Right ventricle myocardium superior (tissue), 1 donor: ENCODE data around the gene SAMD5. TPM values are rescaled to one million over a fixed set of nuclear protein-coding genes. Genes with fewer than 3 reads are reported as not detected.

Experiments
- ATAC-seq: fragments of 200-7000 bp; cut with Tn5 transposase; one replicate; pipeline ENCODE4 v1.9.1; 2020; ENCODE audit warnings: mild to moderate bottlenecking; ENCODE audit not compliant: poor library complexity
- DNase-seq: peaks from one replicate; pipeline ENCODE4 v3.0.0-alpha.2; 2020
- intact Hi-C: fragments of 100-400 bp; cut with DNase I; formaldehyde crosslinking; loops from one replicate; pipeline ENCODE4 v1.11.2; 2022
- total RNA-seq: library from RNA; stranded (reverse); fragmentation: NEBNext Ultra II Directional; extraction: Animal tissue kit (Norgen Biotek cat#: 25700); gene quantifications from one replicate; pipeline ENCODE4 v1.2.1, GENCODE V29; 2021
- donor health status: DM: no; HTN: yes; CAD: no; lungs with severe emphysema.

The SAMD5 gene
- total RNA-seq, 1 donor from 2014 or later = 1.00 TPM

DNA sequence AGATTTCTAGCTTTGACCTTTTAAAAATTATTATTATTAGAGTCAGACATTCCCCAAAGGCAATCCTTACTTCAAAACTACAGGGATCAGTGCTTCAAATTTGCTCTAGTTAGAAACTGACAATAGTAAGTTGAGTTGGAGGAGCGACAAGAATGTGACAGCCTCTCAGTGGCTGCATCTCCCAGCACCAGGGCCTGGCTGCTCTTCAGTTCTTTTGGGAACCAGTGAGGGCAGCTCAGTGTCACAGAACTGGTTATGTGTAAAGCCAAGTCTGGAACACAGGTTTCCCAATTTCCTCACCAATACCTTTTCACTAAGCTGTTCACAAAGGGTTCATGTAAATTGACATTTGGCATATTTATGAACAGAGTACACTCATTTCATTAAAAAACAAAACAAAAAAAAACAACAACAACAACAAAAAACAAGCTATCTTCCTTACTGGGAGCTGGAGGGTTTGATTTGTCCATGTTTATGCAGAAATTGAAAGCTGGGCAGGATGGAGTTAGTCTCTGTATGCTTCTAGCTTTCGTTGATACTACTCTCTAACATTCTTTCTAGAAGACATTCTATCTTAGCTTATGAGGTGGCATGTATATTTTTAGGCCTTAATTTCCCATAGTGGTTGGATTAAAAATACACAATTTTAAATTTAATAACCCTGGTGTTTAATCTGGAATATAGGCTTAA is 95.0 kb downstream of the SAMD5 start:
- intact Hi-C loops = no loop called here
- ATAC-seq (peak; percentile 97), DNase-seq (peak; percentile 69)

DNA sequence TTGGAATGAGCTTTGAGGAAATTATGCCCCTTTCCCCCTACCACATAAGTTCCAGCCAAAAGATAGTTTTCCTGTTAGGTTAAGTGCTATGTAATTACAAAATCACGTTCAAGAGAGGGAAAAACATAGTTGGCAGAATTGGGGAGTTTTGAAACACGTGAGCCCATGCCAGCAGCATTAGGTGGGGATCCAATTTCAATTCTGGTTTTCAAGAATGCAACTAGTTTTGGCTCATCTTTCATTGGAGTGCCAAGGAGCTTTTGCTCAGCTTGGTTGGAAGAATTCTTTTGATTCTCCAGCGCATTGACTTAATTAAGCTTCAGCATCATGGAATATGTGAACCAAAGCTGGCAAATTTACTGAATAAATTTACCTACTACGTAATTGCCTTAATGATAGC is 95.9 kb downstream of the SAMD5 start:
- no peak for ATAC-seq
- intact Hi-C loops = no loop called here
- no peak for DNase-seq

DNA sequence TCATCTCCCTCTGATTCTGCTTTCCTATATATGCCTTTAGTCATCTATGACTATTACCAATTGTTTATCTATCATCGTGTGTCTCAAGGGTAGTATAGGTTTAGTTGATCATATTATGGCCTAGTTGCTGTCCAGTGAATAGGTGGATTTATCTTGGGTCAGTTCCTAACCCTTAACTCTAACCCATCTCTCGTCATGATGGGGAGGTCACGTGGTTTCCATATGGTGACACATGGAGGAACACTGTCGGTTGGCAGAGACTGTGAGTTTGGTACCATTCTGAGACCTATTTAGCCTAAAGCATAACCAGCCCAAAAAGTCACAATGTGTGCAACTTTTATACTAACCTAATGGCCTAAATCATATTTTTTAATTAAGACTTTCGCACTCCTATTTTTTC is 103.5 kb downstream of the SAMD5 start:
- ATAC-seq = no peak
- intact Hi-C loops = no loop called here
- no peak for DNase-seq

DNA sequence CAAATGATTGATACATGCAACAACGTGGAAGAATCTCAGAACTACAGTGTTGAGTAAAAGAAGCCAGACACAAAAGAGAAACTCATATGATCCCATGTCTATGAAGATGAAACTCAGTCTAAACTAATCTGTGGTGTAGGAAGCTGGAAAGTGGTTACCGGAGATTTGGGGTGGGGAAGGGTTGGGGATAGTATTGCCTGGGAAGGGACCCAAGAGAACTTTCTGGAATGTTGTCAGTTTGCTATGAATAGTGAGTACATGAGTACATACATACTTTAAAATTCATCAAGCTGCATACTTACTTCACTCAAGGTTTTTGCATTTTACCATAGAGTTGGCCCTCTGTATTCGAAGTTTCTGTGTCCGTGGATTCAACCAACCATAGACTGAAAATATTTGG is 106.0 kb downstream of the SAMD5 start:
- intact Hi-C loops = no loop called here
- ATAC-seq = no peak
- DNase-seq = no peak

DNA sequence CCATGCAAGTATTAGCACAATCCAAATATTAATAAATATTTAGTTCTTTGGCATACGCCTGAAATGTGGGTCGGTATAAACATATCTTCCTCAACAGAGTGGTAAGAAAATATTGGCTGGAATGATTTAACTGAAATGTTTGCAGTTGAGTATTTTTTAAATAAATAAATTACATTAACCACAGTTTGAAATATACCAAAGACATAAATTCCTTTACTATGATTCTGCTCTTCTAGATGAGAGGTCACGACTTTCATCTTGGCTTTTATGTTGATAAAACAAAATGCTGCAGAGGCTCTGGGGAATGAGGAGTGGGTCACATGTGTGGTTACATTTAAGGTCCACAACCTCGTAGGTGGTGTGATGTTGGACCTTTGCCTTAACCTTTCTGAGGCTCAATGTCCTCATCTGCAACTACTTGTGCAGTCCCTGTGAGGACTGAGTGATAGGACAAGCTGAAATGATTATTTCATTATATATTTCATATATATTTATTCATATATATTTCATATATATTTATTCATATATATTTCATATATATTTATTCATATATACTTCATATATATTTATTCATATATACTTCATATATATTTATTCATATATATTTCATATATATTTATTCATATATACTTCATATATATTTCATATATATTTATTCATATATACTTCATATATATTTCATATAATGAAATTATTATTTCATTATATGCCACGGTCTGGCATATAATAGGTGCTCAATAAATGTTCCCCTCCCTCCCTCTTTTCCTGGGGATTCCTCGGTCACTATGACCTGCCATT is 107.4 kb downstream of the SAMD5 start:
- ATAC-seq = no peak
- intact Hi-C loops = no loop called here
- DNase-seq = no peak

DNA sequence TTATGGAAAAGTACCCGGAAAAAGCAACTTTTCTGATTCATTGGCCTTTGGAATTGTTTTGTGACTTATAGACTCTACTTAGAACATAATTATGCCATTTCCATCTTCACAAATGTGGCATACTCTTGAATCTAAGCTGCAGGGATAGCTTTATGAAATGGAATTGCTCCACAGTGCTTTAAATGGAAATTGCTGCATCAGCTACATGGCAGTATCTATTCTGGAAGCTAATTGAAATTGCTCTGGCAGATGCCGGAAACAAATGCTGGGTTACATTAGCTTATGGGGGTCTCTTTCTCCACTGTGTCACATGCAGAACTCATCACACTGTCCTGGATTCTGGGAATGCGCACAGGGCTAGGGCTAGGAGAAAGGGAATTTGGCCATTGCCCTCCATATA is 108.9 kb downstream of the SAMD5 start:
- intact Hi-C loops = no loop called here
- no peak for DNase-seq
- no peak for ATAC-seq

DNA sequence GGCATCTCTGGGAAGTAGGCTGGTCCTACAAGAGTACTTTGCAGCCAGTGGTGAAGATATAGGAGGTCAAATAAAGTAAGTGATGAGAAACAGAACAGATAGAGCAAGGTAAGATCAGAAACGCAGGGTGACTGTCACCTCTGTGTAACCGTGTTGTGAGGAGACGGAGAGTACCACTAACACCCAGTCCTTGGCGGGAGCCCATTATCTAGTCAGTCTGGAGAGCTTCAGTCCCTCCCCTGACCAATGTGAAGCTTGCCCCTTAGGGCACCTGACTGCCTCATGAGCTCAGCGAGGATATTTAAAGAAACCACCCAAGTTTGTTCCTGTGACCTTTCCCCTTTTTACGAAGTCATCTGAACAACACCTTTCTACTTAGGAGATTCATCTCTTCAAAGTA is 110.0 kb downstream of the SAMD5 start:
- DNase-seq (no peak), ATAC-seq (no peak)
- intact Hi-C loops = no loop called here

DNA sequence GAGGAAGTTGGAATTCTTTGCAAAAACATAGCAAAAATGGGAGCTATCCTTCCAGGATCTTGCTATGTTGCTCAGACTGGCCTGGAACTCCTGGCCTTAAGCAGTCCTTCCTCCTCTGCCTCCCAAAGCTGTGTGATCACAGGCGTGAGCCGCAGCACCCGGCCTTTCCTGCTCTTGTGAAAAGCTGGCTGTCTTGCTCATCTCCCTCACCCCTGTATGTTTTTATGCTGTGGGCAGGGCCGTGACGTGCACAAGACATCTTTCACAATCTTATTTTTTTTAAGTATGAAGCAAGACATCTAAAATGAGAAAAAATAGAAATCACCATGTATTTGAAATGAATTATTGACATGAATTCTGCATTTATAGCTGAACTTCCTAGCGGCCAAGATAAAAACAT is 110.4 kb downstream of the SAMD5 start:
- intact Hi-C loops = no loop called here
- no peak for DNase-seq
- ATAC-seq = no peak
